OCI-LY7 (cell line): ENCODE measurements around the gene HOXB6.

Experiments used
- EZH2phosphoT487 ChIP-seq: fragments of 200-600 bp; sonication (generic); IDR thresholded peaks from 2 replicates; pipeline ENCODE4 v1.6.1; 2018; ENCODE audit warnings: low read depth, borderline replicate concordance, mild to moderate bottlenecking, mixed run types, antibody characterized with exemption, low read length, moderate library complexity, mixed read lengths
- TF ChIP-seq, protein P1 (sequence below): fragments of 200-600 bp; sonication (generic); conservative IDR thresholded peaks from 2 replicates; pipeline ENCODE4 v1.5.1; 2014; ENCODE audit warnings: mild to moderate bottlenecking, antibody characterized with exemption, low read length, moderate library complexity, mixed read lengths

GRCh38 chr17:48601207-48601538, 3.6 kb downstream of the HOXB6 start:
- TF ChIP-seq, protein P1, sequence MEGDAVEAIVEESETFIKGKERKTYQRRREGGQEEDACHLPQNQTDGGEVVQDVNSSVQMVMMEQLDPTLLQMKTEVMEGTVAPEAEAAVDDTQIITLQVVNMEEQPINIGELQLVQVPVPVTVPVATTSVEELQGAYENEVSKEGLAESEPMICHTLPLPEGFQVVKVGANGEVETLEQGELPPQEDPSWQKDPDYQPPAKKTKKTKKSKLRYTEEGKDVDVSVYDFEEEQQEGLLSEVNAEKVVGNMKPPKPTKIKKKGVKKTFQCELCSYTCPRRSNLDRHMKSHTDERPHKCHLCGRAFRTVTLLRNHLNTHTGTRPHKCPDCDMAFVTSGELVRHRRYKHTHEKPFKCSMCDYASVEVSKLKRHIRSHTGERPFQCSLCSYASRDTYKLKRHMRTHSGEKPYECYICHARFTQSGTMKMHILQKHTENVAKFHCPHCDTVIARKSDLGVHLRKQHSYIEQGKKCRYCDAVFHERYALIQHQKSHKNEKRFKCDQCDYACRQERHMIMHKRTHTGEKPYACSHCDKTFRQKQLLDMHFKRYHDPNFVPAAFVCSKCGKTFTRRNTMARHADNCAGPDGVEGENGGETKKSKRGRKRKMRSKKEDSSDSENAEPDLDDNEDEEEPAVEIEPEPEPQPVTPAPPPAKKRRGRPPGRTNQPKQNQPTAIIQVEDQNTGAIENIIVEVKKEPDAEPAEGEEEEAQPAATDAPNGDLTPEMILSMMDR = no peak
- TF ChIP-seq EZH2phosphoT487 = no peak
